HCT116 (cell line): ENCODE measurements around the gene MEX3B. TPM values are rescaled to one million over a fixed set of nuclear protein-coding genes. Genes with fewer than 3 reads are reported as not detected.

Experiments used
- ATAC-seq: fragments of 200-7000 bp; cut with Tn5 transposase; 2 replicates; pipeline ENCODE4 v1.9.1; 2020; ENCODE audit warnings: mild to moderate bottlenecking, moderate library complexity
- BruUV-seq: library from RNA; stranded (reverse); fragments of 400-500 nt; replicated peaks from 2 replicates; lab custom pipeline; 2021; lab: Mats Ljungman, UMichigan
- CTCF ChIA-PET: fragments of 300-600 bp; sonication (Branson Sonifier 250); formaldehyde crosslinking; loops from one replicate; lab custom pipeline; 2021; ENCODE audit warnings: antibody characterized with exemption; lab: Charles Lee
- POLR2A ChIA-PET: fragments of 300-600, 350-600 bp; sonication (Branson Sonifier 250); formaldehyde crosslinking; loops from one replicate; lab custom pipeline; 2021; ENCODE audit warnings: antibody characterized with exemption; lab: Charles Lee
- RAD21 ChIA-PET, 2 experiments: fragments of 300-600 bp; sonication (Branson Sonifier 250); formaldehyde crosslinking; loops; one replicate each; lab custom pipeline; 2023; ENCODE audit warnings: low total read pairs in 2 of 2; ENCODE audit not compliant: uncharacterized antibody in 2 of 2, unreplicated experiment in 2 of 2, low non-redundant PET in 1 of 2; lab: Charles Lee
- DNase-seq: peaks from one replicate; pipeline ENCODE4 v3.0.0-alpha.2; 2010; ENCODE audit warnings: low read depth, low spot score
- H2AFZ ChIP-seq: fragments of 200-600 bp; shearing (Covaris generic), sonication (generic); 2 replicates; pipeline ENCODE4 v1.6.1; 2017; ENCODE audit warnings: low read depth, mixed run types, mixed read lengths, antibody characterized with exemption, low read length; ENCODE audit not compliant: poor library complexity, severe bottlenecking
- H3K27ac ChIP-seq: 2 replicates; pipeline ENCODE4 v1.5.1; 2012; ENCODE audit warnings: low read depth, low read length
- H3K27me3 ChIP-seq: fragments of 200-600 bp; sonication (generic); 2 replicates; pipeline ENCODE4 v1.6.1; 2016; ENCODE audit warnings: mixed run types, low read length, mixed read lengths; ENCODE audit not compliant: insufficient read depth
- H3K36me3 ChIP-seq, 2 experiments: fragments of 200-500 bp in 1 of 2; fragments of 200-600 bp in 1 of 2; sonication (Bioruptor generic) in 1 of 2; sonication (generic) in 1 of 2; 2 replicates each; pipeline versions ENCODE4 v1.5.1 to v1.6.1; 2014 to 2016; ENCODE audit warnings: low read length in 2 of 2, inconsistent platforms in 1 of 2, mixed read lengths in 1 of 2, mixed run types in 1 of 2; ENCODE audit not compliant: insufficient read depth in 2 of 2, control insufficient read depth in 1 of 2
- H3K4me1 ChIP-seq, 2 experiments: fragments of 200-600 bp in 1 of 2; sonication (generic) in 1 of 2; 2 replicates each; pipeline versions ENCODE4 v1.5.1 to v1.6.1; 2012 to 2017; ENCODE audit warnings: low read length in 2 of 2, inconsistent platforms in 1 of 2, mild to moderate bottlenecking in 1 of 2, mixed read lengths in 1 of 2, mixed run types in 1 of 2, moderate library complexity in 1 of 2; ENCODE audit not compliant: insufficient read depth in 2 of 2, control insufficient read depth in 1 of 2
- H3K4me2 ChIP-seq: fragments of 200-600 bp; sonication (generic); 2 replicates; pipeline ENCODE4 v1.6.1; 2017; ENCODE audit warnings: mixed run types, low read length, mixed read lengths
- H3K4me3 ChIP-seq, 2 experiments: fragments of 200-600 bp in 1 of 2; sonication (generic) in 1 of 2; replicated peaks in 1 of 2; 2 replicates each; pipeline ENCODE4 v1.5.1; 2011 to 2016; ENCODE audit warnings: low read length in 2 of 2, control low read depth in 1 of 2, low read depth in 1 of 2, mild to moderate bottlenecking in 1 of 2, mixed read lengths in 1 of 2, mixed run types in 1 of 2
- H3K79me2 ChIP-seq: fragments of 200-600 bp; sonication (generic); 2 replicates; pipeline ENCODE4 v1.6.1; 2017; ENCODE audit warnings: mild to moderate bottlenecking, mixed run types, low read length, moderate library complexity, mixed read lengths; ENCODE audit not compliant: insufficient read depth
- H3K9ac ChIP-seq: fragments of 200-600 bp; sonication (generic); 2 replicates; pipeline ENCODE4 v1.6.1; 2016; ENCODE audit warnings: low read length, mixed read lengths
- H3K9me2 ChIP-seq: fragments of 200-600 bp; sonication (generic), shearing (Covaris generic); 2 replicates; pipeline ENCODE4 v1.6.1; 2017; ENCODE audit warnings: mixed run types, mild to moderate bottlenecking, moderate library complexity; ENCODE audit not compliant: insufficient read depth
- H3K9me3 ChIP-seq, 2 experiments: fragments of 200-500 bp in 1 of 2; fragments of 200-600 bp in 1 of 2; sonication (Bioruptor generic) in 1 of 2; sonication (generic) in 1 of 2; 2 replicates each; pipeline ENCODE4 v1.6.1; 2014 to 2017; ENCODE audit warnings: low read length in 2 of 2, mixed read lengths in 2 of 2, inconsistent platforms in 1 of 2, low read depth in 1 of 2, mild to moderate bottlenecking in 1 of 2, mixed run types in 1 of 2, moderate library complexity in 1 of 2; ENCODE audit not compliant: control insufficient read depth in 1 of 2, insufficient read depth in 1 of 2
- H4K20me1 ChIP-seq: fragments of 200-600 bp; sonication (generic), shearing (Covaris generic); 2 replicates; pipeline ENCODE4 v1.6.1; 2017; ENCODE audit warnings: mixed run types, mild to moderate bottlenecking, moderate library complexity; ENCODE audit not compliant: insufficient read depth
- CTCF ChIP-seq, 3 experiments: fragments of 200-600 bp in 1 of 3; sonication (generic) in 1 of 3; IDR thresholded peaks in 2 of 3; conservative IDR thresholded peaks in 1 of 3; 2 replicates each; pipeline ENCODE4 v1.5.1; 2012 to 2017; ENCODE audit warnings: low read depth in 2 of 3, low read length in 2 of 3, antibody characterized with exemption in 1 of 3, borderline replicate concordance in 1 of 3, control low read depth in 1 of 3, mild to moderate bottlenecking in 1 of 3, mixed read lengths in 1 of 3, mixed run types in 1 of 3, moderate library complexity in 1 of 3; ENCODE audit not compliant: insufficient read depth in 1 of 3
- FOSL1 ChIP-seq: IDR thresholded peaks from 2 replicates; pipeline ENCODE4 v1.6.1; 2012; ENCODE audit warnings: low read depth
- JUND ChIP-seq: IDR thresholded peaks from 2 replicates; pipeline ENCODE4 v1.6.1; 2012
- YY1 ChIP-seq: IDR thresholded peaks from 2 replicates; pipeline ENCODE4 v1.6.1; 2011; ENCODE audit warnings: low read length, low read depth, moderate library complexity, mild to moderate bottlenecking; ENCODE audit not compliant: insufficient replicate concordance; ENCODE audit errors: extremely low read depth
- intact Hi-C: fragments of 100-400 bp; cut with micrococcal nuclease; formaldehyde crosslinking; loops from 2 replicates; pipeline ENCODE4 v1.10.0; 2022
- total RNA-seq: library from RNA; stranded (reverse); gene quantifications from one replicate; pipeline ENCODE4 v1.2.1, GENCODE V29; 2021; ENCODE audit not compliant: unreplicated experiment

MEX3B gene
- total RNA-seq, 1 experiment from 2014 or later, result 1.9 TPM

GRCh38 chr15:82048811-82049210 is 3.0 kb upstream of the MEX3B start:
- Histone ChIP-seq H3K9me2 (no peaks in the 10 kb centered on the region), H4K20me1 (no peaks in the 10 kb centered on the region)
- DNase-seq, result no peak
- BruUV-seq, result no TSS peak
- POLR2A ChIA-PET, result no interaction called here
- TF ChIP-seq CTCF (IDR thresholded peaks at IDR 0.05 in 2 of 3, conservative IDR thresholded peaks at IDR 0.05 in 1 of 3; ENCODE audit: borderline replicate concordance in 1 of 3, insufficient read depth in 1 of 3, low read depth in 2 of 3, low read length in 2 of 3) (no peak), YY1 (no peak), FOSL1 (no peak), JUND (no peak)
- TF ChIP-seq, all 23 proteins: peak for 0
- H3K9ac ChIP-seq, result no peak overlapping the region
- no peak overlapping the region for H3K4me3 ChIP-seq
- H3K36me3 ChIP-seq, result no peaks in the 10 kb centered on the region
- H3K4me2 ChIP-seq, result no peak overlapping the region
- no peak overlapping the region for H2AFZ ChIP-seq
- H3K27me3 ChIP-seq, result no peaks in the 10 kb centered on the region
- peaks cover 5 to 21% of the 10 kb centered on the region in 2 experiments for H3K4me1 ChIP-seq
- ChIA-PET CTCF (interaction anchor here (0.9 to 1.1 kb wide), 2 partner anchors 19 to 87 kb away, joined by 3 read pairs; no protein-coding TSS in a partner anchor), RAD21 (no interaction called here)
- no peaks in the 10 kb centered on the region for H3K9me3 ChIP-seq
- intact Hi-C loops, result no loop called here
- no peak for ATAC-seq
- no peak overlapping the region for H3K27ac ChIP-seq
- H3K79me2 ChIP-seq, result no peaks in the 10 kb centered on the region
